SK-N-SH (cell line): Measurements from ENCODE around the gene TOGARAM2. TPM values are rescaled to one million over a fixed set of nuclear protein-coding genes. Genes with fewer than 3 reads are reported as not detected.

Experiments used
- CTCF ChIA-PET: fragments of 300-600, 350-600 bp; formaldehyde crosslinking; extraction: SDS; loops from one replicate; lab custom pipeline; 2021; lab: Yijun Ruan, JAX
- POLR2A ChIA-PET: fragments of 350-600 bp; sonication (Branson Sonifier 250); formaldehyde crosslinking; extraction: SDS; loops from one replicate; lab custom pipeline; 2020; ENCODE audit warnings: antibody characterized with exemption, inconsistent platforms; lab: Yijun Ruan, JAX
- DNase-seq: peaks from one replicate; pipeline ENCODE4 v3.0.0; 2012
- H2AFZ ChIP-seq: fragments of 200-600 bp; sonication (generic); 2 replicates; pipeline ENCODE4 v1.8.1; 2016; ENCODE audit warnings: antibody characterized with exemption, mild to moderate bottlenecking, low read depth
- H3F3A ChIP-seq: fragments of 200-600 bp; sonication (generic); replicated peaks from 2 replicates; pipeline ENCODE3; 2016; ENCODE audit warnings: antibody characterized with exemption, mild to moderate bottlenecking; ENCODE audit not compliant: insufficient read depth
- H3K27ac ChIP-seq, 2 experiments: fragments of 200-500 bp in 1 of 2; fragments of 200-600 bp in 1 of 2; sonication (Bioruptor generic) in 1 of 2; sonication (generic), shearing (Covaris generic) in 1 of 2; 2 replicates each; pipeline versions ENCODE4 v1.5.1 to v1.6.1; 2014 to 2016; ENCODE audit warnings: low read depth in 2 of 2, inconsistent platforms in 1 of 2, low read length in 1 of 2, mild to moderate bottlenecking in 1 of 2, mixed read lengths in 1 of 2
- H3K27me3 ChIP-seq: fragments of 200-600 bp; sonication (generic), shearing (Covaris generic); 2 replicates; pipeline ENCODE4 v1.6.1; 2016; ENCODE audit warnings: mixed run types; ENCODE audit not compliant: insufficient read depth
- H3K36me3 ChIP-seq, 2 experiments: fragments of 200-500 bp in 1 of 2; fragments of 200-600 bp in 1 of 2; sonication (Bioruptor generic) in 1 of 2; sonication (generic) in 1 of 2; replicated peaks in 1 of 2; 2 replicates each; pipeline versions ENCODE3 to v1.5.1; 2014 to 2016; ENCODE audit warnings: low read length in 1 of 2, mild to moderate bottlenecking in 1 of 2; ENCODE audit not compliant: insufficient read depth in 2 of 2, control insufficient read depth in 1 of 2
- H3K4me1 ChIP-seq, 2 experiments: fragments of 200-500 bp in 1 of 2; fragments of 200-600 bp in 1 of 2; sonication (Bioruptor generic) in 1 of 2; sonication (generic), shearing (Covaris generic) in 1 of 2; 2 replicates each; pipeline versions ENCODE4 v1.5.1 to v1.6.1; 2014 to 2016; ENCODE audit warnings: low read depth in 1 of 2, low read length in 1 of 2, mixed run types in 1 of 2; ENCODE audit not compliant: insufficient read depth in 2 of 2, control insufficient read depth in 1 of 2
- H3K4me2 ChIP-seq: fragments of 200-600 bp; sonication (generic), shearing (Covaris generic); 2 replicates; pipeline ENCODE4 v1.6.1; 2017; ENCODE audit warnings: mixed run types
- H3K4me3 ChIP-seq, 2 experiments: fragments of 200-500 bp in 1 of 2; fragments of 200-600 bp in 1 of 2; sonication (Bioruptor generic) in 1 of 2; sonication (generic), shearing (Covaris generic) in 1 of 2; 2 replicates each; pipeline versions ENCODE4 v1.5.1 to v1.8.1; 2014 to 2016; ENCODE audit warnings: low read depth in 2 of 2, inconsistent platforms in 1 of 2, low read length in 1 of 2, mild to moderate bottlenecking in 1 of 2, mixed read lengths in 1 of 2, moderate library complexity in 1 of 2
- H3K79me2 ChIP-seq: fragments of 200-600 bp; sonication (generic); 2 replicates; pipeline ENCODE4 v1.8.1; 2017; ENCODE audit warnings: mild to moderate bottlenecking; ENCODE audit not compliant: insufficient read depth
- H3K9ac ChIP-seq: fragments of 200-600 bp; sonication (generic); 2 replicates; pipeline ENCODE4 v1.6.1; 2017; ENCODE audit warnings: mixed run types
- H3K9me2 ChIP-seq: fragments of 200-600 bp; sonication (generic); 2 replicates; pipeline ENCODE4 v1.6.1; 2017; ENCODE audit warnings: mixed run types
- H3K9me3 ChIP-seq: fragments of 200-600 bp; sonication (generic); 2 replicates; pipeline ENCODE4 v1.6.1; 2017; ENCODE audit warnings: mixed run types, mild to moderate bottlenecking, moderate library complexity
- H4K20me1 ChIP-seq: fragments of 200-600 bp; sonication (generic); 2 replicates; pipeline ENCODE4 v1.6.1; 2017; ENCODE audit warnings: mild to moderate bottlenecking, mixed run types; ENCODE audit not compliant: insufficient read depth
- CHD2 ChIP-seq: fragments of 150-350 bp; IDR thresholded peaks from 2 replicates; pipeline ENCODE4 v1.6.1; 2018; ENCODE audit warnings: low read length; ENCODE audit not compliant: partially characterized antibody
- EP300 ChIP-seq, 2 experiments: IDR thresholded peaks; 2 replicates each; pipeline versions ENCODE4 v1.4.0 to v1.6.1; 2012; ENCODE audit warnings: borderline replicate concordance in 1 of 2, low read depth in 1 of 2, low read length in 1 of 2
- EZH2phosphoT487 ChIP-seq: fragments of 200-600 bp; sonication (generic); IDR thresholded peaks from 2 replicates; pipeline ENCODE4 v1.6.1; 2017; ENCODE audit warnings: low read depth, mixed run types, mild to moderate bottlenecking, antibody characterized with exemption, moderate library complexity, borderline replicate concordance
- FOSL2 ChIP-seq: IDR thresholded peaks from 2 replicates; pipeline ENCODE4 v1.4.0; 2012; ENCODE audit warnings: low read depth, mild to moderate bottlenecking, moderate library complexity, borderline replicate concordance
- FOXJ3 ChIP-seq: sonication (generic); formaldehyde crosslinking; IDR thresholded peaks from 2 replicates; pipeline ENCODE4 v1.5.1; 2020; ENCODE audit warnings: mild to moderate bottlenecking, missing genetic modification reagents
- GABPA ChIP-seq: IDR thresholded peaks from 2 replicates; pipeline ENCODE4 v1.4.0; 2012; ENCODE audit warnings: low read depth, mild to moderate bottlenecking
- GATA2 ChIP-seq: sonication (generic); formaldehyde crosslinking; IDR thresholded peaks from 2 replicates; pipeline ENCODE4 v1.5.0; 2020; ENCODE audit warnings: mild to moderate bottlenecking, missing genetic modification reagents
- MEF2A ChIP-seq: IDR thresholded peaks from 2 replicates; pipeline ENCODE4 v1.4.0; 2012; ENCODE audit warnings: low read depth, borderline replicate concordance
- MXI1 ChIP-seq: IDR thresholded peaks from 2 replicates; pipeline ENCODE4 v1.6.1; 2012; ENCODE audit warnings: mild to moderate bottlenecking, low read depth, low read length, improper control_type of control experiment
- NFIC ChIP-seq: IDR thresholded peaks from 2 replicates; pipeline ENCODE4 v1.4.0; 2012; ENCODE audit warnings: borderline replicate concordance
- POLR2AphosphoS5 ChIP-seq: IDR thresholded peaks from 2 replicates; pipeline ENCODE4 v1.6.1; 2012; ENCODE audit warnings: low read depth, low read length
- RFX5 ChIP-seq: IDR thresholded peaks from 2 replicates; pipeline ENCODE4 v1.6.1; 2012; ENCODE audit warnings: mild to moderate bottlenecking, improper control_type of control experiment, low read length
- RXRA ChIP-seq: IDR thresholded peaks from 2 replicates; pipeline ENCODE4 v1.4.0; 2012; ENCODE audit warnings: low read depth, mild to moderate bottlenecking, borderline replicate concordance
- TCF12 ChIP-seq: IDR thresholded peaks from 2 replicates; pipeline ENCODE4 v1.4.0; 2012
- TEAD4 ChIP-seq: IDR thresholded peaks from 2 replicates; pipeline ENCODE4 v1.4.0; 2012; ENCODE audit warnings: mild to moderate bottlenecking, borderline replicate concordance; ENCODE audit not compliant: insufficient read depth
- YY1 ChIP-seq: IDR thresholded peaks from 2 replicates; pipeline ENCODE4 v1.4.0; 2012; ENCODE audit warnings: low read depth, mild to moderate bottlenecking
- WGBS: methylation state at CpG from one replicate; pipeline ENCODE4 v1.1.6; 2017; ENCODE audit warnings: low lambda C conversion rate; 5-methylcytosine and 5-hydroxymethylcytosine counted together
- polyA plus RNA-seq, 3 experiments: library from polyadenylated mRNA; depleted of rRNA; stranded (reverse); fragments of >200 nt; gene quantifications; 2 replicates each; pipeline ENCODE4 v1.2.3, GENCODE V29; 2012
- TF ChIP-seq, protein P1 (sequence below): IDR thresholded peaks from 2 replicates; pipeline ENCODE4; 2012
- TF ChIP-seq, protein P2 (sequence below): IDR thresholded peaks from 2 replicates; pipeline ENCODE4 v1.4.0; 2012; ENCODE audit warnings: low read depth
- TF ChIP-seq, protein P3 (sequence below): IDR thresholded peaks from 2 replicates; pipeline ENCODE4 v1.4.0; 2012; ENCODE audit warnings: low read depth, borderline replicate concordance
- TF ChIP-seq, protein P4 (sequence below): IDR thresholded peaks from 2 replicates; pipeline ENCODE4 v1.4.0; 2012; ENCODE audit warnings: low read depth, borderline replicate concordance

Gene TOGARAM2
- polyA plus RNA-seq, 1 of the 3 experiments (the other 2 are of a cell fraction): 0.69 TPM

DNA sequence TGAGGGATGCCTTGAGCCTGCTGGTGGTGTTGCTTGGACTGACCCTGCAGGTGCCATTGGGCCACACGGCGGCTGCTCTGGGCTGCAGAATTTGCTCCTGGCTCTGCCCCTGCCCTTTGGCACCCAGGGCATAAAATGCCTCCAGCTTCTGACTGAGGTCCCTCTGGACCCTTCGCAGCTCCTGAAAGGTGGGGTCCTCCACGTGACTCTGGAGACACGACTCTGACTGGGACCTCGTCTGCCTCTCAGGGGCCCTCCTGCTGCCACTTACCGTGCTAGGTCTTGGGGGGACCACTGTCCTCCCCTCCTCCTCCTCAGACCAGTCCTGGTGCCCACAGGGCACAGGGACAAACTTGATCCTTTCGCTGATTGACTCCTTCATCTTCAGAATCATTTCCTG is 91.2 kb downstream of the TOGARAM2 start:
- POLR2A ChIA-PET: no interaction called here
- Histone ChIP-seq H3K9me3 (no peaks in the 10 kb centered on the region), H3K4me1 (peaks cover 0 to 39% of the 10 kb centered on the region in 2 experiments; a peak in 2 of 4 replicates), H3K79me2 (no peaks in the 10 kb centered on the region), H3K9ac (no peak overlapping the region), H3K27me3 (no peaks in the 10 kb centered on the region), H3K36me3 (no peaks in the 10 kb centered on the region), H3F3A (no peaks in the 10 kb centered on the region), H4K20me1 (no peaks in the 10 kb centered on the region), H3K9me2 (no peaks in the 10 kb centered on the region), H3K27ac (no peak overlapping the region), H3K4me3 (no peak overlapping the region), H2AFZ (no peak overlapping the region), H3K4me2 (no peak overlapping the region)
- no peak for DNase-seq
- CTCF ChIA-PET: interaction anchor here (1.0 kb wide), 1 partner anchor 10 kb away, joined by 4 read pairs; no protein-coding TSS in a partner anchor
- 52% methylated on average over 4 of the region's 8 CpGs for whole genome bisulfite sequencing
- TF ChIP-seq, protein P1, sequence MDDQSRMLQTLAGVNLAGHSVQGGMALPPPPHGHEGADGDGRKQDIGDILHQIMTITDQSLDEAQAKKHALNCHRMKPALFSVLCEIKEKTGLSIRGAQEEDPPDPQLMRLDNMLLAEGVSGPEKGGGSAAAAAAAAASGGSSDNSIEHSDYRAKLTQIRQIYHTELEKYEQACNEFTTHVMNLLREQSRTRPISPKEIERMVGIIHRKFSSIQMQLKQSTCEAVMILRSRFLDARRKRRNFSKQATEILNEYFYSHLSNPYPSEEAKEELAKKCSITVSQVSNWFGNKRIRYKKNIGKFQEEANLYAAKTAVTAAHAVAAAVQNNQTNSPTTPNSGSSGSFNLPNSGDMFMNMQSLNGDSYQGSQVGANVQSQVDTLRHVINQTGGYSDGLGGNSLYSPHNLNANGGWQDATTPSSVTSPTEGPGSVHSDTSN: no peak
- TF ChIP-seq CHD2 (no peak), RXRA (no peak), EP300 (IDR thresholded peaks at IDR 0.05; ENCODE audit: borderline replicate concordance in 1 of 2, low read depth in 1 of 2, low read length in 1 of 2) (no peak), FOXJ3 (CRISPR knock-in tag) (no peak), FOSL2 (no peak), GATA2 (no peak)
- TF ChIP-seq, protein P2, sequence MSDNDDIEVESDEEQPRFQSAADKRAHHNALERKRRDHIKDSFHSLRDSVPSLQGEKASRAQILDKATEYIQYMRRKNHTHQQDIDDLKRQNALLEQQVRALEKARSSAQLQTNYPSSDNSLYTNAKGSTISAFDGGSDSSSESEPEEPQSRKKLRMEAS: no peak
- TF ChIP-seq, protein P3, sequence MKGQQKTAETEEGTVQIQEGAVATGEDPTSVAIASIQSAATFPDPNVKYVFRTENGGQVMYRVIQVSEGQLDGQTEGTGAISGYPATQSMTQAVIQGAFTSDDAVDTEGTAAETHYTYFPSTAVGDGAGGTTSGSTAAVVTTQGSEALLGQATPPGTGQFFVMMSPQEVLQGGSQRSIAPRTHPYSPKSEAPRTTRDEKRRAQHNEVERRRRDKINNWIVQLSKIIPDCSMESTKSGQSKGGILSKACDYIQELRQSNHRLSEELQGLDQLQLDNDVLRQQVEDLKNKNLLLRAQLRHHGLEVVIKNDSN: no peak
- TF ChIP-seq, protein P4, sequence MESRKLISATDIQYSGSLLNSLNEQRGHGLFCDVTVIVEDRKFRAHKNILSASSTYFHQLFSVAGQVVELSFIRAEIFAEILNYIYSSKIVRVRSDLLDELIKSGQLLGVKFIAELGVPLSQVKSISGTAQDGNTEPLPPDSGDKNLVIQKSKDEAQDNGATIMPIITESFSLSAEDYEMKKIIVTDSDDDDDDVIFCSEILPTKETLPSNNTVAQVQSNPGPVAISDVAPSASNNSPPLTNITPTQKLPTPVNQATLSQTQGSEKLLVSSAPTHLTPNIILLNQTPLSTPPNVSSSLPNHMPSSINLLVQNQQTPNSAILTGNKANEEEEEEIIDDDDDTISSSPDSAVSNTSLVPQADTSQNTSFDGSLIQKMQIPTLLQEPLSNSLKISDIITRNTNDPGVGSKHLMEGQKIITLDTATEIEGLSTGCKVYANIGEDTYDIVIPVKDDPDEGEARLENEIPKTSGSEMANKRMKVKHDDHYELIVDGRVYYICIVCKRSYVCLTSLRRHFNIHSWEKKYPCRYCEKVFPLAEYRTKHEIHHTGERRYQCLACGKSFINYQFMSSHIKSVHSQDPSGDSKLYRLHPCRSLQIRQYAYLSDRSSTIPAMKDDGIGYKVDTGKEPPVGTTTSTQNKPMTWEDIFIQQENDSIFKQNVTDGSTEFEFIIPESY: no peak

DNA sequence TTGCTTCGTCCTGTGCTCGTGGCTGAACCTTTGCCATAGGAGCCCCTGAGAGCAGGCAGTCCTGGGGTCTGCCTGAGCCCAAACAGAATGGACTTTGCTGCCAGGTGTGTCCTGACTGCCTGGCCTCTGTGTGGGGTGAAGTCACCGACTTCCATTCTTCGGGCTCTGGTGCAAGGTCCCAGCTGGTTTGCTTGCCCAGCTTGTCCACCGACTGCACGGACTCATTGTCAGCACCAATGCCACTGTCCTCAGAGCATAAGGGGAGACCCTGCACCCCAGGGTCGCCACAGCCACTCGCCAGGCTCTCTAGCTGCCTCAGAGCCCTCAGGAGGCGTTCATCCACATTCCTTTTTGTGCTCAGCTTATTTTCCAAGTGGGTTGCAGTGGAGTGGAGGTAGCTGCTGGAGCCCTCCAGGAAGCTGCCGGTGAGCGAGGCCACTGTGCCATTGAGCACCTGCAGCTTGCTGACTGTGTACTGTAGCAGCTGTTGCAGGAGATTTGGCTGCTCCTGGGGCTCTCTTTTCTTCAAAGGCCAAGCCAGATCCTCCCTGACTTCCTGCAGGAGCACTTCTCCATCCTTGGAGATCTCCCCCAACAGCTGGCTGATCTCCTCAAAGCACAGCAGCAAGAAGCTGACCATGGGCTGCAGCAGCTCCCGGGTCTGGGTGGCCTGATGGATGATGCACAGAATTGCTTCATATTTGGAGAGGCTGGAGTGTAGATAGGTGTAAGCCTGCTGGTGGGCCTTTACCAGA is 92.0 kb downstream of the TOGARAM2 start:
- POLR2A ChIA-PET: no interaction called here
- TF ChIP-seq MEF2A (no peak), TCF12 (no peak), POLR2AphosphoS5 (no peak), YY1 (no peak), EP300 (IDR thresholded peaks at IDR 0.05; ENCODE audit: borderline replicate concordance in 1 of 2, low read depth in 1 of 2, low read length in 1 of 2) (no peak), GABPA (no peak), TEAD4 (no peak), MXI1 (no peak), NFIC (no peak), RFX5 (no peak), EZH2phosphoT487 (no peak), CHD2 (no peak)
- TF ChIP-seq, protein P3: no peak
- TF ChIP-seq, protein P4: no peak

More for the DNA sequence above, 92.0 kb downstream of the TOGARAM2 start:
- Histone ChIP-seq H3K9me3 (no peaks in the 10 kb centered on the region), H3K9ac (no peak overlapping the region), H3K27me3 (no peaks in the 10 kb centered on the region), H3K4me2 (no peak overlapping the region), H3K27ac (no peak overlapping the region), H3F3A (no peaks in the 10 kb centered on the region), H3K36me3 (no peaks in the 10 kb centered on the region), H3K79me2 (no peaks in the 10 kb centered on the region), H3K4me1 (peaks cover 0 to 32% of the 10 kb centered on the region in 2 experiments; a peak in 2 of 4 replicates), H3K9me2 (no peaks in the 10 kb centered on the region), H3K4me3 (no peak overlapping the region), H4K20me1 (no peaks in the 10 kb centered on the region), H2AFZ (no peak overlapping the region)
- no peak for DNase-seq
- 55% methylated on average over 10 of the region's 12 CpGs for WGBS
- CTCF ChIA-PET: interaction anchor here (1.5 kb wide), 1 partner anchor 12 kb away, joined by 3 read pairs; no protein-coding TSS in a partner anchor
